GM04504 (cell line): ENCODE data around the gene ALDH3B1.
A peak's percentile ranks its signal among the peaks of the same experiment; 100 is the strongest.

Experiments
- DNase-seq: peaks from one replicate; pipeline ENCODE4 v3.0.0-alpha.2; 2012; ENCODE audit warnings: low read depth

Gene ALDH3B1

GRCh38 chr11:68032997-68033707 lies 23.0 kb downstream of the ALDH3B1 start:
- DNase-seq = no peak

GRCh38 chr11:68033708-68034045 lies 23.6 kb downstream of the ALDH3B1 start:
- DNase-seq = no peak

GRCh38 chr11:68035266-68035876 lies 25.2 kb downstream of the ALDH3B1 start:
- no peak for DNase-seq

- DNase-seq = no peak
These were observed 26.1 kb downstream of the ALDH3B1 start for GRCh38 chr11:68036141-68036716.

GRCh38 chr11:68036717-68037239 lies 26.7 kb downstream of the ALDH3B1 start:
- no peak for DNase-seq

- no peak for DNase-seq
These were observed 27.5 kb downstream of the ALDH3B1 start for GRCh38 chr11:68037411-68038225.

- DNase-seq = no peak
These were observed 28.1 kb downstream of the ALDH3B1 start for GRCh38 chr11:68038226-68038717.

- peak; percentile 71 for DNase-seq
These were observed 28.8 kb downstream of the ALDH3B1 start, which contains the start of gene TCIRG1 for GRCh38 chr11:68038718-68039525. TCIRG1 (plus strand) TSS chr11:68039025; CDS start chr11:68041272, 2,247 bp downstream.

- no peak for DNase-seq
These were observed 29.5 kb downstream of the ALDH3B1 start for GRCh38 chr11:68039526-68040086.

GRCh38 chr11:68040101-68040956 lies 30.2 kb downstream of the ALDH3B1 start:
- no peak for DNase-seq

- no peak for DNase-seq
These were observed 30.9 kb downstream of the ALDH3B1 start for GRCh38 chr11:68040957-68041591.

- no peak for DNase-seq
These were observed 31.6 kb downstream of the ALDH3B1 start for GRCh38 chr11:68041617-68042218.

- no peak for DNase-seq
These were observed 32.3 kb downstream of the ALDH3B1 start for GRCh38 chr11:68042219-68043028.

- DNase-seq = no peak
These were observed 32.9 kb downstream of the ALDH3B1 start for GRCh38 chr11:68043029-68043348.

GRCh38 chr11:68043349-68044144 lies 33.4 kb downstream of the ALDH3B1 start:
- DNase-seq = no peak

- no peak for DNase-seq
These were observed 34.2 kb downstream of the ALDH3B1 start for GRCh38 chr11:68044145-68044813.

- DNase-seq = no peak
These were observed 34.8 kb downstream of the ALDH3B1 start for GRCh38 chr11:68044898-68045351.
